GM12878 (cell line): ENCODE results near the gene PIK3R5. TPM values are rescaled to one million over a fixed set of nuclear protein-coding genes. Genes with fewer than 3 reads are reported as not detected.

ENCODE experiments used
- ATAC-seq: fragments of 200-7000 bp; cut with Tn5 transposase; 3 replicates; pipeline ENCODE4 v1.9.1; 2020; ENCODE audit warnings: mild to moderate bottlenecking, moderate library complexity
- BruUV-seq: library from RNA; stranded (reverse); fragments of 400-500 nt; replicated peaks from 2 replicates; lab custom pipeline; 2021; lab: Mats Ljungman, UMichigan
- CTCF ChIA-PET: fragments of 300-600 bp; sonication (Branson Sonifier 250); formaldehyde crosslinking; extraction: SDS; loops from one replicate; lab custom pipeline; 2021; ENCODE audit warnings: inconsistent platforms; lab: Yijun Ruan, JAX
- POLR2A ChIA-PET: fragments of 350-600 bp; formaldehyde crosslinking; extraction: SDS; loops from one replicate; lab custom pipeline; 2021; ENCODE audit warnings: inconsistent platforms; lab: Charles Lee
- RAD21 ChIA-PET: fragments of 300-600 bp; sonication (Branson Sonifier 250); formaldehyde crosslinking; loops from one replicate; lab custom pipeline; 2023; ENCODE audit warnings: antibody characterized with exemption; ENCODE audit not compliant: unreplicated experiment; lab: Charles Lee
- SMC1A ChIA-PET: fragments of 300-600 bp; sonication (Branson Sonifier 250); formaldehyde crosslinking; loops from one replicate; lab custom pipeline; 2023; ENCODE audit not compliant: unreplicated experiment, uncharacterized antibody; lab: Charles Lee
- DNase-seq: peaks from one replicate; pipeline ENCODE4 v3.0.0-alpha.2; 2011; ENCODE audit warnings: low read depth, low spot score
- FAIRE-seq: peaks from 3 replicates; lab custom pipeline; 2011; peaks lifted over from hg19 to GRCh38; lab: Jason Lieb, UNC
- H2AFZ ChIP-seq: 2 replicates; pipeline ENCODE4 v1.6.0; 2011; ENCODE audit warnings: low read depth, low read length, control low read depth; ENCODE audit not compliant: control insufficient read depth
- H3K27ac ChIP-seq: 2 replicates; pipeline ENCODE4 v1.5.1; 2011; ENCODE audit warnings: control low read depth; ENCODE audit not compliant: control insufficient read depth, insufficient read depth
- H3K27me3 ChIP-seq, 2 experiments: replicated peaks in 1 of 2; 2 replicates each; pipeline versions ENCODE4 v1.6.0 to v1.6.1; 2011; ENCODE audit warnings: low read length in 1 of 2; ENCODE audit not compliant: control insufficient read depth in 2 of 2, insufficient read depth in 2 of 2
- H3K36me3 ChIP-seq, 2 experiments: 2 replicates each; pipeline ENCODE4 v1.5.1; 2011; ENCODE audit warnings: low read length in 1 of 2; ENCODE audit not compliant: control insufficient read depth in 2 of 2, insufficient read depth in 2 of 2
- H3K4me1 ChIP-seq: 2 replicates; pipeline ENCODE4 v1.6.1; 2011; ENCODE audit warnings: mild to moderate bottlenecking, low read length, moderate library complexity, mixed read lengths; ENCODE audit not compliant: control insufficient read depth, insufficient read depth
- H3K4me2 ChIP-seq: 2 replicates; pipeline ENCODE4 v1.6.0; 2011; ENCODE audit warnings: control low read depth; ENCODE audit not compliant: control insufficient read depth, insufficient read depth
- H3K4me3 ChIP-seq: fragments of 200-600 bp; sonication (generic); 2 replicates; pipeline ENCODE4 v1.5.1; 2016
- H3K79me2 ChIP-seq: 2 replicates; pipeline ENCODE4 v1.6.0; 2011; ENCODE audit warnings: low read length; ENCODE audit not compliant: control insufficient read depth, insufficient read depth
- H3K9ac ChIP-seq: 2 replicates; pipeline ENCODE4 v1.8.0; 2011; ENCODE audit warnings: low read length, control low read depth, mixed read lengths; ENCODE audit not compliant: control insufficient read depth, insufficient read depth
- H3K9me3 ChIP-seq: replicated peaks from 3 replicates; pipeline ENCODE4 v1.5.1; 2011; ENCODE audit warnings: mild to moderate bottlenecking, low read length; ENCODE audit not compliant: control insufficient read depth, insufficient read depth
- H4K20me1 ChIP-seq: 2 replicates; pipeline ENCODE4 v1.6.0; 2011; ENCODE audit not compliant: control insufficient read depth, insufficient read depth
- ATF2 ChIP-seq: IDR thresholded peaks from 2 replicates; pipeline ENCODE4 v1.6.1; 2012; ENCODE audit warnings: low read length, inconsistent platforms
- BACH1 ChIP-seq: fragments of 450-650 bp; IDR thresholded peaks from 2 replicates; pipeline ENCODE4 v1.6.1; 2017; ENCODE audit warnings: mild to moderate bottlenecking, borderline replicate concordance
- CEBPB ChIP-seq, 2 experiments: fragments of 150-350 bp in 1 of 2; IDR thresholded peaks; 2 replicates each; pipeline ENCODE4 v1.6.1; 2012 to 2014; ENCODE audit warnings: low read depth in 2 of 2, low read length in 2 of 2, borderline replicate concordance in 1 of 2, inconsistent platforms in 1 of 2
- IKZF1 ChIP-seq: fragments of 450-650 bp; conservative IDR thresholded peaks from 2 replicates; pipeline ENCODE4 v1.6.1; 2017; ENCODE audit warnings: antibody characterized with exemption, mild to moderate bottlenecking
- LARP7 ChIP-seq: fragments of 450-650 bp; IDR thresholded peaks from 2 replicates; pipeline ENCODE4 v1.6.1; 2017; ENCODE audit warnings: mild to moderate bottlenecking
- RELB ChIP-seq: fragments of 450-650 bp; IDR thresholded peaks from 2 replicates; pipeline ENCODE4 v1.6.1; 2017; ENCODE audit warnings: low read depth, mild to moderate bottlenecking, moderate library complexity
- RUNX3 ChIP-seq: IDR thresholded peaks from 2 replicates; pipeline ENCODE4 v1.6.1; 2012; ENCODE audit warnings: low read length, inconsistent platforms
- STAT1 ChIP-seq: fragments of 450-650 bp; conservative IDR thresholded peaks from 2 replicates; pipeline ENCODE4 v1.6.1; 2014; ENCODE audit warnings: antibody characterized with exemption, mild to moderate bottlenecking
- STAT3 ChIP-seq: IDR thresholded peaks from 2 replicates; pipeline ENCODE4 v1.6.1; 2011; ENCODE audit warnings: low read depth, low read length, improper control_type of control experiment
- SUZ12 ChIP-seq: fragments of 200-600 bp; sonication (generic); IDR thresholded peaks from one replicate; pipeline ENCODE4 v1.6.1; 2018; ENCODE audit warnings: antibody characterized with exemption, mild to moderate bottlenecking; ENCODE audit not compliant: unreplicated experiment
- ZNF217 ChIP-seq: fragments of 450-650 bp; IDR thresholded peaks from 2 replicates; pipeline ENCODE4 v1.6.1; 2017; ENCODE audit warnings: antibody characterized with exemption, mild to moderate bottlenecking
- ZNF384 ChIP-seq: IDR thresholded peaks from 2 replicates; pipeline ENCODE4 v1.6.1; 2012; ENCODE audit warnings: low read depth, mild to moderate bottlenecking, low read length, improper control_type of control experiment, borderline replicate concordance
- ZNF687 ChIP-seq: fragments of 450-650 bp; IDR thresholded peaks from 2 replicates; pipeline ENCODE4 v1.6.1; 2017; ENCODE audit warnings: mild to moderate bottlenecking, moderate library complexity
- WGBS: methylation state at CpG from one replicate; pipeline ENCODE4 v1.1.6; 2016; ENCODE audit warnings: low lambda C conversion rate; ENCODE audit not compliant: insufficient replicate concordance, insufficient coverage; ENCODE audit errors: missing lambda C conversion rate; 5-methylcytosine and 5-hydroxymethylcytosine counted together
- in situ Hi-C: fragments of 300-500 bp; cut with MboI; formaldehyde crosslinking; loops from 9 replicates; pipeline ENCODE4 v1.14.3; 2018; ENCODE audit warnings: mixed read lengths
- intact Hi-C: fragments of 100-400 bp; cut with micrococcal nuclease; formaldehyde crosslinking; loops from one replicate; pipeline ENCODE4 v1.14.2; 2022; ENCODE audit not compliant: unreplicated experiment
- polyA plus RNA-seq, 11 experiments: library from polyadenylated mRNA; depleted of rRNA in 4 of 11; unstranded in 6 of 11; stranded (reverse) in 5 of 11; fragments of >200 nt; fragmentation: Nextera tagmentation in 4 of 11; fragmentation: Illumina TruSeq in 1 of 11; extraction: Ambion mirVana in 4 of 11; extraction: Trizol in 1 of 11; gene quantifications; 1 replicate in 1 of 11; 2 replicates in 10 of 11; pipeline versions ENCODE4 v1.2.1 to v1.2.3, GENCODE V29; 2011 to 2016; ENCODE audit warnings: inconsistent platforms in 2 of 11, missing spikeins in 2 of 11, low read depth in 1 of 11
- total RNA-seq, 4 experiments: library from RNA; depleted of rRNA in 3 of 4; stranded (reverse); fragments of >200 nt in 3 of 4; fragmentation: Illumina TruSeq in 1 of 4; extraction: Trizol in 1 of 4; gene quantifications; 2 replicates each; pipeline versions ENCODE4 v1.2.1 to v1.2.3, GENCODE V29; 2013 to 2021

The PIK3R5 gene
- total and polyA plus RNA-seq, 10 of the 15 experiments (the other 5 are each of a cell fraction or from before 2014, with no cell fraction given), result 9.5 to 50.8 (median 35.5) TPM

GRCh38 chr17:8851600-8851999 lies 113.9 kb downstream of the PIK3R5 start (continued):
- TF ChIP-seq RELB (no peak), ATF2 (no peak), LARP7 (no peak), BACH1 (no peak), CEBPB (IDR thresholded peaks at IDR 0.05; ENCODE audit: borderline replicate concordance in 1 of 2, low read depth in 2 of 2, low read length in 2 of 2) (no peak)

GRCh38 chr17:8849311-8850041 lies 116.0 kb downstream of the PIK3R5 start:
- intact Hi-C loops (no loop called here), in situ Hi-C loops (no loop called here)
- Histone ChIP-seq H2AFZ (no peak overlapping the region), H3K9ac (no peak overlapping the region), H3K27me3 (no peaks in the 10 kb centered on the region), H4K20me1 (no peaks in the 10 kb centered on the region), H3K36me3 (peaks cover 24 to 57% of the 10 kb centered on the region in 2 experiments), H3K4me2 (no peak overlapping the region), H3K9me3 (peaks cover 7% of the 10 kb centered on the region; the same call in 2 of the 3 replicates), H3K27ac (peak overlapping the region; percentile 83), H3K4me3 (no peak overlapping the region), H3K4me1 (peaks cover 54% of the 10 kb centered on the region), H3K79me2 (peaks cover 68% of the 10 kb centered on the region)
- ChIA-PET RAD21 (interaction anchor here (0.8 to 4.3 kb wide), 13 partner anchors 8 to 110 kb away, joined by 3 to 26 read pairs (median 7); partner anchors contain the start of gene PIK3R6), CTCF (interaction anchor here (0.8 to 3.7 kb wide), 12 partner anchors 13 to 680 kb away, joined by 3 to 22 read pairs (median 4); no protein-coding TSS in a partner anchor), POLR2A (interaction anchor here (0.6 to 3.2 kb wide), 16 partner anchors 9 to 116 kb away, joined by 3 to 35 read pairs (median 5); partner anchors contain the start of genes PIK3R5 and PIK3R6), SMC1A (interaction anchor here (0.7 to 3.1 kb wide), 17 partner anchors 8 to 439 kb away, joined by 3 to 28 read pairs (median 5); partner anchors contain the start of gene PIK3R6)
- no TSS peak for BruUV-seq
- WGBS, result 56% methylated on average over 4 of the region's 4 CpGs
- FAIRE-seq (no peak), DNase-seq (no peak), ATAC-seq (peak; percentile 66)
- TF ChIP-seq ZNF687, result peak; percentile 11; the same call in 1 of the 2 replicates
- no peak for TF ChIP-seq STAT3
- TF ChIP-seq ZNF217, result no peak
- peak; percentile 73 for TF ChIP-seq RUNX3
- TF ChIP-seq SUZ12, result no peak
- TF ChIP-seq STAT1, result no peak
- peak; percentile 85 for TF ChIP-seq IKZF1
- TF ChIP-seq ZNF384, result no peak
